Measurements from ENCODE around the gene RAMP2. TPM values are rescaled to one million over a fixed set of nuclear protein-coding genes. Genes with fewer than 3 reads are reported as not detected.

The RAMP2 gene
- total RNA-seq, 4 donors from 2014 or later: 51.3 to 90.6 (median 68.1) TPM

GRCh38 chr17:42796066-42796758 lies 35.2 kb downstream of the RAMP2 start:
- no peak for DNase-seq (ENCODE audit: low spot score)
- TF ChIP-seq CTCF (IDR thresholded peaks at IDR 0.05): no peak
- no peak for ATAC-seq (ENCODE audit: low FRiP score)

DNA sequence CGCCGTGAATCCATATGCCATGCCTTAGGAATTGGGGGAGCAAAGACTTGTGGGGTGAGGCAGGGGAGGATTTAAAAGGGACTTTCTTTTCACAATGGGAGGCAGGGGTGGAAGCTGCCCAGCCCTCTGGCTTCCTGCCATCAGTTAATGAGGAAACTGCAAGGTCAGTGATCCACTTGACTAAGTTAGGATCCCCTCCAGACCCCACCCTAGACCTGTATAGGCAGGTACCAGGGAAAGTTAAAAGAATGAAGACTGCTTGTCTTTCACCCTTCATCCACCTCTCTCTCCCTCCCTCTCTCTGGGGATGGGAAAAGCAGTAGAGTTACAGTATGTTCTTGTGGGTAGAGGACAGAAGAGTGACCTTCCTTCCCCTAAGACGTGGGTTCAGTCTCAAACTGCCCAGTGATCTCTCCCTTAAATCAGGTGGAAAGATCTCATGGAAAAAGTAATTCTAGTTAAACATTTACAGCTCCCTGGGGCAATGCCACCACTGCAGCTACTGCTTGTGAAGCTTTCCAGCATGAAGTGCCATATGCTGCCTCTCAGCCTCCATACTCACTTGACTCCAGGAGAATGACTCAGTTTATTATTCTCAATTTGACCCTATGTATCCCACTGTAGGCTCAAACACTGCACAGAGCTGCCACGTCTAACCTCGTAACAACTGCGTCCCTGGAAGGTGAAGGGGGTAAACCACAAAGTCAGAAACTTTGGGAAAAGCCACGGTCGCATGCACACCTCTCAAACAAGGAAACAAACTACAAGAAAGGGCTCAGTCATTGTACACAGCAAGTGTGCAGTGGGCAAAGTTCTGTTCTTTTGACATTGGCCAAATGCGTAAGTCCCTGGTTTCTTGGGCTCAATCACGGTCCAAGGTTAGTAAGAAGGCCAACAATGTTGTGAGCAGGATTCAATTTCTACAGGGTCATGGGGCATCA lies 36.3 kb downstream of the RAMP2 start:
- no peak for ATAC-seq (ENCODE audit: low FRiP score)
- DNase-seq (ENCODE audit: low spot score): no peak
- no peak for TF ChIP-seq CTCF (IDR thresholded peaks at IDR 0.05)

- no peak for ATAC-seq (ENCODE audit: low FRiP score)
- no peak for DNase-seq (ENCODE audit: low spot score)
- TF ChIP-seq CTCF (IDR thresholded peaks at IDR 0.05): no peak
Measured at GRCh38 chr17:42798011-42798382, 37.0 kb downstream of the RAMP2 start.

- no peak for TF ChIP-seq CTCF (IDR thresholded peaks at IDR 0.05)
- DNase-seq (ENCODE audit: low spot score): peak; percentile 59
- ATAC-seq (ENCODE audit: low FRiP score): peak; percentile 89
Measured at GRCh38 chr17:42798383-42799380, 37.7 kb downstream of the RAMP2 start, which contains the start of the genes CNTD1 and COA3. TSS of gene CNTD1 (plus strand) at chr17:42798861. CDS start at chr17:42799068, 207 bp downstream. TSS of gene COA3 (minus strand) at chr17:42798704. CDS start at chr17:42798681, 23 bp downstream.

DNA sequence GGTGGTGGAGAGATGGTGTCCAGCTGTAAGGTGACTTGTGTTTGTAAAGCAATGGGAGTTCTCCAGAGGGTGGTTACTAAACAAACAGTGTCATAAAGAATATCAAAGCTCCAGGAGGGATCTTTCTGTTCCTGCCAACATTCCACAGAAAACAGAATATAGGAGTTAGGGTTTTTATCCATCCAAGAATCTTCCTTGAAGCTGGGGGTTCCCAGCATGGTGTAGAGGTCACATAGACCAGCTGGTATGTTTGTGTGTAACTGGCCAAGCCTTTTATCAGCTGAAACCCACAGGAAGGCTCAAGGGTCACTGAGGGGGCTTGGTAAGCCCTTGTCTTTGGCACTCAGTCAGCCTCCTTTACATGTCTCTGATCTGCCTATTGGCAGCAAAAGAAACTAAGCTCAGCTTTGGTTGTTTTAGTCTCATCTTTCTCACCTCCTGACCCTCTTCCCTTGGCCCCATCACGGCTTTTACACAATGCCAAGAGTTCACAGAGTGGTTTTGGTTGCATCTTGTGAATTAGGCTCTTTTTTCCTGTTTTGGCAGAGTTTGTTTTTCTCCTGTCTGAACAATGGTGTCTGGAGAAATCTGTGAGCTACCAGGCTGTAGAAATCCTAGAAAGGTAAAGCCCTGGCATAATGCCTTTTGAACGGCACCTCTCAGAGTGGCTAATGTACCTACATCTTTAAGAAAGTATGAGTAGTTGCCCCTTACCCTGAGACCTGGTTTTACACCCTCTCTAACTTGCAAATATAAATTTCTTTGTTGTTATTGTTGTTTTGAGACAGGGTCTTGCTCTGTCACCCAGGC lies 42.3 kb downstream of the RAMP2 start:
- no peak for ATAC-seq (ENCODE audit: low FRiP score)
- no peak for TF ChIP-seq CTCF (IDR thresholded peaks at IDR 0.05)
- no peak for DNase-seq (ENCODE audit: low spot score)

Measured in omental fat pad (tissue), 4 donors.